Gastroesophageal sphincter (tissue), 3 donors: ENCODE results near the gene FEM1B.

Experiments
- CTCF ChIP-seq, 4 experiments: fragments of 200-600 bp in 2 of 4; fragments of 450-650 bp in 2 of 4; sonication (generic) in 1 of 4; IDR thresholded peaks; one replicate each; pipeline ENCODE4 v1.5.1; 2017 to 2019; ENCODE audit warnings: antibody characterized with exemption in 4 of 4, mild to moderate bottlenecking in 2 of 4, moderate library complexity in 2 of 4
- EP300 ChIP-seq: sonication (generic); formaldehyde crosslinking; IDR thresholded peaks from one replicate; pipeline ENCODE4 v1.6.1; 2017; ENCODE audit warnings: antibody characterized with exemption, mild to moderate bottlenecking
- POLR2A ChIP-seq, 2 donors: fragments of 450-650 bp; IDR thresholded peaks; one replicate each; pipeline ENCODE4 v1.6.1; 2017; ENCODE audit warnings: antibody characterized with exemption in 2 of 2, mild to moderate bottlenecking in 2 of 2, moderate library complexity in 1 of 2

- TF ChIP-seq CTCF (IDR thresholded peaks at IDR 0.05), result no peak
- TF ChIP-seq POLR2A (IDR thresholded peaks at IDR 0.05), result no peak
- TF ChIP-seq EP300, result no peak
Observed at GRCh38 chr15:68330901-68331300, 53.4 kb downstream of the FEM1B start.
